K562 (cell line): ENCODE measurements around the gene PLAC8L1. TPM values are rescaled to one million over a fixed set of nuclear protein-coding genes. Genes with fewer than 3 reads are reported as not detected.

Experiments
- ATAC-seq: fragments of 200-7000 bp; cut with Tn5 transposase; 3 replicates; pipeline ENCODE4 v1.9.1; 2020; ENCODE audit warnings: moderate library complexity
- BruUV-seq: library from RNA; stranded (reverse); fragments of 400-500 nt; replicated peaks from 2 replicates; lab custom pipeline; 2021; lab: Mats Ljungman, UMichigan
- CTCF ChIA-PET: fragments of 300-600 bp; formaldehyde crosslinking; extraction: SDS; loops from one replicate; lab custom pipeline; 2021; ENCODE audit warnings: low intra/inter-chr PET ratio; lab: Yijun Ruan, JAX
- POLR2A ChIA-PET: fragments of 300-600, 350-650 bp; sonication (Branson Sonifier 250); formaldehyde crosslinking; extraction: SDS; loops from one replicate; lab custom pipeline; 2021; ENCODE audit warnings: antibody characterized with exemption, inconsistent platforms; lab: Yijun Ruan, JAX
- DNase-seq, 4 experiments: peaks; one replicate each; pipeline versions ENCODE4 v3.0.0 to v3.0.0-alpha.2; 2011 to 2018; ENCODE audit warnings: low spot score in 3 of 4, mixed read lengths in 3 of 4; ENCODE audit errors: extremely low read depth in 1 of 4
- FAIRE-seq: peaks from 2 replicates; lab custom pipeline; 2011; peaks lifted over from hg19 to GRCh38; lab: Jason Lieb, UNC
- H2AFZ ChIP-seq: 2 replicates; pipeline ENCODE4 v1.6.0; 2011; ENCODE audit warnings: low read depth, low read length, control low read depth, inconsistent platforms
- H3K27ac ChIP-seq: fragments of 200-600 bp; 3 replicates; pipeline ENCODE4 v1.8.0; 2011; ENCODE audit warnings: low read depth, mild to moderate bottlenecking, control low read depth, inconsistent platforms, low read length, moderate library complexity, mixed read lengths; ENCODE audit errors: extremely low read depth
- H3K27me3 ChIP-seq, 2 experiments: fragments of 300-600 bp in 1 of 2; 2 replicates in 1 of 2; 3 replicates in 1 of 2; pipeline versions ENCODE4 v1.6.0 to v1.8.0; 2011; ENCODE audit warnings: inconsistent platforms in 2 of 2, low read length in 2 of 2, mild to moderate bottlenecking in 1 of 2, mixed read lengths in 1 of 2, moderate library complexity in 1 of 2; ENCODE audit not compliant: control insufficient read depth in 2 of 2, insufficient read depth in 2 of 2
- H3K36me3 ChIP-seq: fragments of 300-600 bp; 3 replicates; pipeline ENCODE4 v1.8.0; 2011; ENCODE audit warnings: mild to moderate bottlenecking, low read length, inconsistent platforms; ENCODE audit not compliant: control insufficient read depth, insufficient read depth
- H3K4me1 ChIP-seq, 2 experiments: fragments of 200-600 bp in 1 of 2; replicated peaks in 1 of 2; 2 replicates in 1 of 2; 3 replicates in 1 of 2; pipeline versions ENCODE4 v1.5.1 to v1.8.0; 2011; ENCODE audit warnings: inconsistent platforms in 2 of 2, low read length in 2 of 2, mild to moderate bottlenecking in 1 of 2, mixed read lengths in 1 of 2, moderate library complexity in 1 of 2; ENCODE audit not compliant: control insufficient read depth in 2 of 2, insufficient read depth in 2 of 2
- H3K4me2 ChIP-seq: 2 replicates; pipeline ENCODE4 v1.6.1; 2011; ENCODE audit warnings: low read length, control low read depth, inconsistent platforms, mixed read lengths; ENCODE audit not compliant: insufficient read depth
- H3K4me3 ChIP-seq: fragments of 200-600 bp; sonication (generic), shearing (Covaris generic); 2 replicates; pipeline ENCODE4 v1.5.1; 2016; ENCODE audit warnings: control low read depth, inconsistent platforms
- H3K79me2 ChIP-seq: fragments of 200-600 bp; 3 replicates; pipeline ENCODE4 v1.8.0; 2011; ENCODE audit warnings: low read length, inconsistent platforms; ENCODE audit not compliant: control insufficient read depth, insufficient read depth
- H3K9ac ChIP-seq, 2 experiments: 2 replicates each; pipeline versions ENCODE4 v1.6.0 to v1.6.1; 2011; ENCODE audit warnings: low read depth in 2 of 2, low read length in 2 of 2, control low read depth in 1 of 2, inconsistent platforms in 1 of 2, mild to moderate bottlenecking in 1 of 2, mixed read lengths in 1 of 2; ENCODE audit not compliant: insufficient read depth in 1 of 2
- H3K9me1 ChIP-seq: one replicate; pipeline ENCODE4 v1.6.0; 2011; ENCODE audit warnings: inconsistent platforms, mild to moderate bottlenecking, low read length, moderate library complexity; ENCODE audit not compliant: control insufficient read depth, insufficient read depth
- H3K9me3 ChIP-seq: replicated peaks from 2 replicates; pipeline ENCODE4 v1.5.1; 2011; ENCODE audit warnings: low read depth, low read length, inconsistent platforms; ENCODE audit not compliant: control insufficient read depth, insufficient read depth
- H4K20me1 ChIP-seq: replicated peaks from 2 replicates; pipeline ENCODE4 v1.6.1; 2011; ENCODE audit warnings: low read length, inconsistent platforms, mixed read lengths; ENCODE audit not compliant: control insufficient read depth, insufficient read depth
- EGR1 ChIP-seq: fragments of 450-650 bp; conservative IDR thresholded peaks from 2 replicates; pipeline ENCODE4 v1.6.1; 2017; ENCODE audit warnings: mild to moderate bottlenecking
- MAZ ChIP-seq, 2 experiments: fragments of 450-650 bp in 1 of 2; sonication (generic) in 1 of 2; formaldehyde crosslinking; IDR thresholded peaks in 1 of 2; conservative IDR thresholded peaks in 1 of 2; 2 replicates each; pipeline versions ENCODE4 v1.4.0 to v1.5.0; 2020; ENCODE audit warnings: mild to moderate bottlenecking in 1 of 2, missing genetic modification reagents in 1 of 2
- NFIC ChIP-seq: fragments of 450-650 bp; IDR thresholded peaks from 2 replicates; pipeline ENCODE4 v1.6.1; 2017; ENCODE audit warnings: mild to moderate bottlenecking, inconsistent platforms
- POLR2AphosphoS5 ChIP-seq: IDR thresholded peaks from 2 replicates; pipeline ENCODE4 v1.6.1; 2011; ENCODE audit warnings: mild to moderate bottlenecking, low read depth, low read length, moderate library complexity; ENCODE audit not compliant: control insufficient read depth, insufficient read depth
- POLR2B ChIP-seq: fragments of 450-650 bp; IDR thresholded peaks from 2 replicates; pipeline ENCODE4 v1.6.1; 2018; ENCODE audit warnings: low read depth; ENCODE audit not compliant: partially characterized antibody
- POLR3A ChIP-seq: IDR thresholded peaks from 2 replicates; pipeline ENCODE4 v1.6.1; 2011; ENCODE audit warnings: borderline replicate concordance, mild to moderate bottlenecking, moderate library complexity; ENCODE audit not compliant: insufficient read length, insufficient read depth; ENCODE audit errors: extremely low read depth
- SMAD4 ChIP-seq: fragments of 250-450 bp; sonication (Bioruptor Pico); conservative IDR thresholded peaks from 2 replicates; pipeline ENCODE4 v1.8.0; 2021; ENCODE audit warnings: inconsistent platforms, mild to moderate bottlenecking, moderate library complexity
- SNIP1 ChIP-seq: fragments of 450-650 bp; IDR thresholded peaks from 2 replicates; pipeline ENCODE4 v1.7.1; 2017; ENCODE audit warnings: low read depth, mild to moderate bottlenecking
- WGBS: fragments of 100-300 bp; shearing (Covaris generic); methylation state at CpG from one replicate; pipeline ENCODE4 v1.1.6; 2016; ENCODE audit warnings: low coverage, mixed read lengths; ENCODE audit not compliant: insufficient coverage; ENCODE audit errors: missing lambda C conversion rate; 5-methylcytosine and 5-hydroxymethylcytosine counted together
- in situ Hi-C: fragments of 300-500 bp; cut with MboI; formaldehyde crosslinking; loops from 4 replicates; pipeline ENCODE4 v1.15.0; 2018; ENCODE audit warnings: inconsistent platforms, mixed read lengths
- intact Hi-C: fragments of 100-400 bp; cut with micrococcal nuclease; formaldehyde crosslinking; loops from 2 replicates; pipeline ENCODE4 v1.14.2; 2022
- polyA plus RNA-seq, 8 experiments: library from polyadenylated mRNA; depleted of rRNA in 4 of 8; stranded (reverse) in 5 of 8; unstranded in 3 of 8; fragments of >200 nt; fragmentation: Nextera tagmentation in 2 of 8; fragmentation: Illumina TruSeq in 1 of 8; extraction: Ambion mirVana in 2 of 8; extraction: Trizol in 1 of 8; gene quantifications; 2 replicates each; pipeline versions ENCODE4 v1.2.1 to v1.2.3, GENCODE V29; 2011 to 2014; ENCODE audit warnings: inconsistent platforms in 1 of 8, missing spikeins in 1 of 8
- total RNA-seq, 7 experiments: library from RNA; depleted of rRNA in 6 of 7; stranded (reverse); fragments of >200 nt in 6 of 7; fragmentation: Illumina TruSeq in 2 of 7; extraction: Trizol in 2 of 7; gene quantifications; 2 replicates each; pipeline versions ENCODE4 v1.2.1 to v1.2.3, GENCODE V29; 2011 to 2021; ENCODE audit warnings: low replicate concordance in 1 of 7
- TF ChIP-seq, protein P1 (sequence below): IDR thresholded peaks from 2 replicates; pipeline ENCODE4 v1.6.1; 2011; ENCODE audit warnings: borderline replicate concordance, low read depth, mild to moderate bottlenecking, moderate library complexity, low read length; ENCODE audit not compliant: insufficient read depth, poor library complexity, severe bottlenecking
- TF ChIP-seq, protein P2 (sequence below): fragments of 450-650 bp; IDR thresholded peaks from 2 replicates; pipeline ENCODE4 v1.6.1; 2018; ENCODE audit warnings: mild to moderate bottlenecking, low read depth; ENCODE audit not compliant: partially characterized antibody

The PLAC8L1 gene
- total and polyA plus RNA-seq, 9 of the 15 experiments (the other 6 are each of a cell fraction or from before 2014, with no cell fraction given): 0.10 to 0.43 (median 0.26) TPM; not detected in 3

- TF ChIP-seq POLR3A (no peak), EGR1 (no peak), SMAD4 (no peak), POLR2AphosphoS5 (no peak)
- TF ChIP-seq, protein P1, sequence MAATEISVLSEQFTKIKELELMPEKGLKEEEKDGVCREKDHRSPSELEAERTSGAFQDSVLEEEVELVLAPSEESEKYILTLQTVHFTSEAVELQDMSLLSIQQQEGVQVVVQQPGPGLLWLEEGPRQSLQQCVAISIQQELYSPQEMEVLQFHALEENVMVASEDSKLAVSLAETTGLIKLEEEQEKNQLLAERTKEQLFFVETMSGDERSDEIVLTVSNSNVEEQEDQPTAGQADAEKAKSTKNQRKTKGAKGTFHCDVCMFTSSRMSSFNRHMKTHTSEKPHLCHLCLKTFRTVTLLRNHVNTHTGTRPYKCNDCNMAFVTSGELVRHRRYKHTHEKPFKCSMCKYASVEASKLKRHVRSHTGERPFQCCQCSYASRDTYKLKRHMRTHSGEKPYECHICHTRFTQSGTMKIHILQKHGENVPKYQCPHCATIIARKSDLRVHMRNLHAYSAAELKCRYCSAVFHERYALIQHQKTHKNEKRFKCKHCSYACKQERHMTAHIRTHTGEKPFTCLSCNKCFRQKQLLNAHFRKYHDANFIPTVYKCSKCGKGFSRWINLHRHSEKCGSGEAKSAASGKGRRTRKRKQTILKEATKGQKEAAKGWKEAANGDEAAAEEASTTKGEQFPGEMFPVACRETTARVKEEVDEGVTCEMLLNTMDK: no peak
These were observed 29.3 kb downstream of the PLAC8L1 start (continued) for GRCh38 chr5:146076028-146076427.

- no peaks in the 10 kb centered on the region for H3K9me3 ChIP-seq
- POLR2A ChIA-PET: interaction anchor here (0.6 to 1.3 kb wide), 5 partner anchors 10 to 117 kb away, joined by 3 to 4 read pairs (median 4); no protein-coding TSS in a partner anchor
- in situ Hi-C loops (loop anchor here (25.0 kb wide), 1 partner anchor 1861 kb away; no protein-coding TSS in a partner anchor), intact Hi-C loops (no loop called here)
- H3K4me2 ChIP-seq: no peak overlapping the region; the same call in 1 of the 2 replicates
- CTCF ChIA-PET: no interaction called here
- DNase-seq (no peak), ATAC-seq (no peak), FAIRE-seq (no peak)
- H3K79me2 ChIP-seq: no peaks in the 10 kb centered on the region
- H3K27me3 ChIP-seq: peaks cover 13 to 22% of the 10 kb centered on the region in 2 experiments; a peak in 4 of 5 replicates
- H3K27ac ChIP-seq: no peak overlapping the region
- TF ChIP-seq SNIP1 (no peak), MAZ (CRISPR knock-in tag; conservative IDR thresholded peaks at IDR 0.05 in 1 of 2, IDR thresholded peaks at IDR 0.05 in 1 of 2) (no peak), POLR2B (no peak), NFIC (peak; percentile 37; the same call in 1 of the 2 replicates)
- TF ChIP-seq, protein P2, sequence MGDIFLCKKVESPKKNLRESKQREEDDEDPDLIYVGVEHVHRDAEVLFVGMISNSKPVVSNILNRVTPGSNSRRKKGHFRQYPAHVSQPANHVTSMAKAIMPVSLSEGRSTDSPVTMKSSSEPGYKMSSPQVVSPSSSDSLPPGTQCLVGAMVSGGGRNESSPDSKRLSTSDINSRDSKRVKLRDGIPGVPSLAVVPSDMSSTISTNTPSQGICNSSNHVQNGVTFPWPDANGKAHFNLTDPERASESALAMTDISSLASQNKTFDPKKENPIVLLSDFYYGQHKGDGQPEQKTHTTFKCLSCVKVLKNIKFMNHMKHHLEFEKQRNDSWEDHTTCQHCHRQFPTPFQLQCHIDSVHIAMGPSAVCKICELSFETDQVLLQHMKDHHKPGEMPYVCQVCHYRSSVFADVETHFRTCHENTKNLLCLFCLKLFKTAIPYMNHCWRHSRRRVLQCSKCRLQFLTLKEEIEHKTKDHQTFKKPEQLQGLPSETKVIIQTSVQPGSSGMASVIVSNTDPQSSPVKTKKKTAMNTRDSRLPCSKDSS: no peak
- H3K9ac ChIP-seq: no peak overlapping the region
- no peaks in the 10 kb centered on the region for H3K9me1 ChIP-seq
- H3K4me1 ChIP-seq: no peaks in the 10 kb centered on the region; a peak in 2 of 5 replicates
- no TSS peak for BruUV-seq
- no peak overlapping the region for H2AFZ ChIP-seq
- 3% methylated on average over 9 of the region's 9 CpGs for WGBS
- H4K20me1 ChIP-seq: no peaks in the 10 kb centered on the region
- H3K4me3 ChIP-seq: no peak overlapping the region
- no peaks in the 10 kb centered on the region for H3K36me3 ChIP-seq
These were observed 32.0 kb downstream of the PLAC8L1 start for GRCh38 chr5:146073239-146073900.
